ACC112 (cell line): ENCODE measurements around the gene SLC15A3.
A peak's percentile ranks its signal among the peaks of the same experiment; 100 is the strongest.

Experiments
- H2AFZ ChIP-seq: fragments of 200-600 bp; sonication (generic); one replicate; pipeline ENCODE4 v1.6.0; 2017; ENCODE audit warnings: antibody characterized with exemption, low read length; ENCODE audit not compliant: unreplicated experiment
- H3K27ac ChIP-seq: fragments of 200-600 bp; sonication (generic); 2 replicates; pipeline ENCODE4 v1.5.1; 2014; ENCODE audit warnings: low read depth, mild to moderate bottlenecking, antibody characterized with exemption, low read length, moderate library complexity
- H3K27me3 ChIP-seq: fragments of 200-600 bp; sonication (generic); 2 replicates; pipeline ENCODE4 v1.6.1; 2014; ENCODE audit warnings: mild to moderate bottlenecking, antibody characterized with exemption, low read length, moderate library complexity, mixed read lengths; ENCODE audit not compliant: insufficient read depth
- H3K36me3 ChIP-seq: fragments of 200-600 bp; sonication (generic); 2 replicates; pipeline ENCODE4 v1.6.1; 2016; ENCODE audit warnings: mild to moderate bottlenecking, antibody characterized with exemption, low read length, moderate library complexity, mixed read lengths; ENCODE audit not compliant: insufficient read depth
- H3K4me1 ChIP-seq: fragments of 200-600 bp; sonication (generic); one replicate; pipeline ENCODE4 v1.6.1; 2016; ENCODE audit warnings: low read length, mixed read lengths; ENCODE audit not compliant: insufficient read depth, unreplicated experiment, control insufficient read depth
- H3K4me3 ChIP-seq: fragments of 200-600 bp; sonication (generic); 2 replicates; pipeline ENCODE4 v1.5.1; 2014; ENCODE audit warnings: mild to moderate bottlenecking, low read depth, low read length
- H3K79me2 ChIP-seq: fragments of 200-600 bp; sonication (generic); one replicate; pipeline ENCODE4 v1.6.0; 2016; ENCODE audit warnings: low read length; ENCODE audit not compliant: control insufficient read depth, unreplicated experiment, insufficient read depth

The SLC15A3 gene

DNA sequence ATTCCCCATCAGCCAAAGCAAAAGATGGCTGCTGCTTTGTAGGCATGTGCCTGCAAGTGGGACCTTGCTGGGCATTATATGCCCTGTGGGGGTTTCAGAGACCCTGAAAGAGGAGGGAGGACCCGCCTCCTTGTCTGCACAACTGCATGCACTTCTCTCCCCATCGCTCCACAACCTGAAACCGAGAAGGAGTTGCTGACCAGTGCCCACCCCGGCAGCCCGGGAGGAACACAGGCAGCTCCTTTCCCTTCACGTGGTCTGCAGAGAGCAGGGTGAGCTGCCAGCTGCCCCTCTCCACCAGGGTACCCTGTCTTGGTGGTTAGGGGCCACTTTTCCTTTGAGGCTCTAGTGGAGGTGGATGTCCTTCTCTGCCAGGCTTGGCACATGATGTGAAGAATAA, 29.1 kb downstream of the SLC15A3 start:
- no peaks in the 10 kb centered on the region for H3K27me3 ChIP-seq
- H3K36me3 ChIP-seq, result peaks cover 8% of the 10 kb centered on the region; the same call in 1 of the 2 replicates
- peaks cover 19% of the 10 kb centered on the region for H3K79me2 ChIP-seq
- no peak overlapping the region for H3K27ac ChIP-seq
- H3K4me1 ChIP-seq, result peaks cover 33% of the 10 kb centered on the region
- H3K4me3 ChIP-seq, result no peak overlapping the region
- H2AFZ ChIP-seq, result no peak overlapping the region

DNA sequence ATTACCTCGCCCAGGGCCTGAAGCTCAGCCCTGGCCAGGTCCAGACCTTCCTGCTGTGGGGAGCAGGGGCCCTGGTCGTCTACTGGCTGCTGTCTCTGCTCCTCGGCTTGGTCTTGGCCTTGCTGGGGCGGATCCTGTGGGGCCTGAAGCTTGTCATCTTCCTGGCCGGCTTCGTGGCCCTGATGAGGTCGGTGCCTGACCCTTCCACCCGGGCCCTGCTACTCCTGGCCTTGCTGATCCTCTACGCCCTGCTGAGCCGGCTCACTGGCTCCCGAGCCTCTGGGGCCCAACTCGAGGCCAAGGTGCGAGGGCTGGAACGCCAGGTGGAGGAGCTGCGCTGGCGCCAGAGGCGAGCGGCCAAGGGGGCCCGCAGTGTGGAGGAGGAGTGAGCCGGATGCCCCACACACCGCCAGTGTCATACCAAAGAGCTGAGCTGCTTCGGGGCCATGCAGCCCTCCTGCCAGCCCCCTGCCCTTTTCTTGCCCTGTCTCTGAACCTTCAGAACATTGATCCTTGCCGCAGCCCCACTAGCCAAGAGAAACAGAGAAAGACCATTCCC, 30.1 kb downstream of the SLC15A3 start:
- Histone ChIP-seq H3K79me2 (peaks cover 29% of the 10 kb centered on the region), H3K27ac (no peak overlapping the region), H3K4me3 (no peak overlapping the region), H3K27me3 (no peaks in the 10 kb centered on the region), H2AFZ (no peak overlapping the region), H3K4me1 (peaks cover 36% of the 10 kb centered on the region), H3K36me3 (peaks cover 8% of the 10 kb centered on the region; the same call in 1 of the 2 replicates)

DNA sequence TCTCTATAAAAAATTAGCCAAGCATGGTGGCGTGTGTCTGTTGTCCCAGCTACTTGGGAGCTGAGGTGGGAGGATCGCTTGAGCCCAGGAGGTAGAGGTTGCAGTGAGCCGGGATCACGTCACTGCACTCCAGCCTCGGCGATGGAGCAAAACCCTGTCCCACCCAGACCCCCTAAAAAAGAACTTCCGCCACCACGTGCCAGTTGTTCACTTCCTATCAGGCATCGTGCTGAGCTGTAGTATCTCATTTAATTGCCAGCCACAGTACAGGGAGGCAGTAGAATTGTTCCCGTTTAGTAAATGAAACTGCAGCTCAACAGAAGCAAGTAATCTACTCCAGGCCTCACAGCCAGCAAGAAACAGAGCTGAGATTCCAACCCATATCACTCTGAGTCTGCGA, 30.7 kb downstream of the SLC15A3 start:
- Histone ChIP-seq H3K4me3 (no peak overlapping the region), H3K27me3 (no peaks in the 10 kb centered on the region), H3K4me1 (peaks cover 40% of the 10 kb centered on the region), H3K79me2 (peaks cover 35% of the 10 kb centered on the region), H3K27ac (no peak overlapping the region), H2AFZ (no peak overlapping the region), H3K36me3 (peaks cover 8% of the 10 kb centered on the region; the same call in 1 of the 2 replicates)

DNA sequence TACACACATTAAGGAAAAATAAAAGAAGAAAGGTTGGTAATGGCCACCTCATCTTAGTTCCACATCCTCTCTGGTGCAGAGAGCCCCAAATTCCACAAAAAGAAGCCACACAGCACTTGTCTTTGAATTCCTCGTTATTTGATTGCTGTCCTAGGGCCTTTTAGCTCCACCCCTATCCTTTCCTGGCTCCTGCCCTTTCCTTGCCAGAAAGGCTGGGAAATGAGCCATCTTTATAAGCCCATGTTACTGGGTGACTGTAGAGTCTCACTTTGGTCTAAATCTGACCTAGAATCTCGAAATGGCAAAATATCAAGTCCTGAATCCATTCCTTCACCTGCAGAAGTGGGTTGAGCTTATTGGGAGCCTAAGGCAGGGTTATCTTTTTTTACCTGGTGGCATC, 32.0 kb downstream of the SLC15A3 start:
- Histone ChIP-seq H3K36me3 (peaks cover 8% of the 10 kb centered on the region; the same call in 1 of the 2 replicates), H3K27ac (no peak overlapping the region), H3K4me3 (no peak overlapping the region)

DNA sequence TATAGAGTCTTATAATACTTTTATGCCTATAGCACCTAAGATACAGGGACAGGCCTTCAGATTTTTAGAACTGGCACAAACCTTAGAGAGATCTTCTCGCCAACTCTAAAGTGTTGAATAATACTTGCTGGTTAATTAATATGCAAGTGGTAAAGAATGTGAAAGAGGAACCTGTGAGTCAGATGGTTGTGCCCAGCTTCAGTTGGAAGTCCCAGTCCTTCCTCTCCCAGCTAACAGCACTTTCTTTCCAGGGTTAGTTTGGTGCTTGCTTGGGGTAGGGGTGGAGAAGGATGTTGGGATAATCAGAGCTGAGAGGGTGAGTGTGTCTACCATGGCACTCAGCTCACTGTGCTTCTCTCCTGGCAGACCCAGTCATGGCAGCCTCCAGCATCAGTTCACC, 32.7 kb downstream of the SLC15A3 start:
- H3K4me1 ChIP-seq, result peaks cover 33% of the 10 kb centered on the region
- no peak overlapping the region for H3K4me3 ChIP-seq
- H3K27ac ChIP-seq, result no peak overlapping the region
- H3K36me3 ChIP-seq, result peaks cover 8% of the 10 kb centered on the region; the same call in 1 of the 2 replicates
- H3K79me2 ChIP-seq, result peaks cover 49% of the 10 kb centered on the region
- H2AFZ ChIP-seq, result no peak overlapping the region
- no peaks in the 10 kb centered on the region for H3K27me3 ChIP-seq

More for the DNA sequence above, 32.0 kb downstream of the SLC15A3 start:
- H3K79me2 ChIP-seq, result peaks cover 45% of the 10 kb centered on the region
- no peaks in the 10 kb centered on the region for H3K27me3 ChIP-seq
- no peak overlapping the region for H2AFZ ChIP-seq
- H3K4me1 ChIP-seq, result peaks cover 33% of the 10 kb centered on the region

DNA sequence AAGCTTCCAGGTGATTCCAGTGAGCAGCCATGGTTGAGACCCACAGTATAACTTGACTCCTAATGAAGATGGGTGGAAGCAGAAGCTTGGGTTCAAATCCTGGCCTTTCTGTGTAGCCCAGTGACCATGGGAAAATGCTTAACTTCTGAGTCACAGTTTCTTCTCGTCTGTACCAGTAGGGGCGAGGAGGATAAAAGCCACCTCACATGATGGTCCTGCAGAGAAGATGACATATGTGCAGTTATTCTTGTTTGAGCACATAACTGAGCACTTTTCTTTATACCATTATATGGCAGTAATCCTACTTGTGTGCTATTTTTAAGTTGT, 33.1 kb downstream of the SLC15A3 start:
- H3K27ac ChIP-seq, result no peak overlapping the region
- peaks cover 30% of the 10 kb centered on the region for H3K4me1 ChIP-seq
- H3K79me2 ChIP-seq, result peaks cover 52% of the 10 kb centered on the region
- H2AFZ ChIP-seq, result no peak overlapping the region
- H3K27me3 ChIP-seq, result no peaks in the 10 kb centered on the region
- peaks cover 8% of the 10 kb centered on the region; the same call in 1 of the 2 replicates for H3K36me3 ChIP-seq
- H3K4me3 ChIP-seq, result no peak overlapping the region

DNA sequence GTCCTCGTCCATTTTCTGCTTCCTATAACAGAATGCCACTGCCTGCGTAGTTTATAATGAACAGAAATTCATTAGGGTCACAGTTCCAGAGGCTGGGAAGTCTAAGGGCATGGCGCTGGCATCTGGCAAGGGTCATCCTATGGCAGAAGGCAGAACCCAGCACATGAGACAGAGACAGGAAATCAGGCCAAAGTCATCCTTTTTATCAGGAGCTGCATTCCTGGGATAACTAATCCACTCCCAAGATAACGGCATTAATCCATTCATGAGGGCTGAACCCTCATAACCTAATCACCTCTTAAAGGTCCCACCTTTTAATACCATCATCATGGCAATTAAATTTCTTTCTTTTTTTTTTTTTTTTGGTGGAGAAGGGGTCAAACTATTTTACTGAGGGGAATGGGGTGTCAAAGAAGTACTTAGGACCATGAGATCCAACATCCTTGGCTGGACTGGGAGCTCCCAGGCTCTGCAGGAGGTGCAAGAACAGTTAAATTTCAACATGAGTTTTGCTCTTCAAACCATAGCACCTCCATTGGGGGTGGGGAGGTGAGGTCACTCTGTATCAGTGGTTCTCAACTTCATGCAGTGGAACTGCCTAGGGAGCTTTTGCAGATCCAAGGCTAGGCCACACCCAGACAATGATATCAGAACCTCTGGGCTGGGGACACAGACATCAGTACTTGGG, 33.6 kb downstream of the SLC15A3 start:
- Histone ChIP-seq H3K27me3 (no peaks in the 10 kb centered on the region), H3K27ac (no peak overlapping the region), H3K4me1 (peaks cover 28% of the 10 kb centered on the region), H3K79me2 (peaks cover 52% of the 10 kb centered on the region), H2AFZ (no peak overlapping the region), H3K4me3 (no peak overlapping the region), H3K36me3 (peaks cover 8% of the 10 kb centered on the region; the same call in 1 of the 2 replicates)

DNA sequence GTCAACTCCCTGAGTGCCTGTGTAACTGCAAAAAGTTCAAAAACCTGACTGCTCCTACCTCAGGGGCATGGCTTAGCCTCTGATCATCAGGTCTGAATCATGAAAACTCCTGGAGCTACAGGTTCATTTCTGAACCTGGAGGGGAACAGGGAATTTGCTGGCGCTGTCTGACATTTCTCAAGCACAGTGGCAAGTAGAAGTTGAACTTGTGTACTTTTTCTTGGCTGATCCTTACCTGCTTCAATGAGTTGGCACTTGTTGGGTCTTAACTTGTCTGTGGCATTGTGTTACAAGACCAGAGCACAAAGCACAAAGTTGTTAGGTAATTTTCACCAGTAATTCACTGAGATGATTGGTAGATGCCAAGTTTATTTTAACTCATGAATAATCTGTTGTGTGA, 34.7 kb downstream of the SLC15A3 start:
- peaks cover 52% of the 10 kb centered on the region for H3K79me2 ChIP-seq
- no peak overlapping the region for H3K27ac ChIP-seq
- H3K27me3 ChIP-seq, result no peaks in the 10 kb centered on the region
- no peak overlapping the region for H3K4me3 ChIP-seq
- no peak overlapping the region for H2AFZ ChIP-seq
- peaks cover 8% of the 10 kb centered on the region; the same call in 1 of the 2 replicates for H3K36me3 ChIP-seq
- H3K4me1 ChIP-seq, result peaks cover 33% of the 10 kb centered on the region

DNA sequence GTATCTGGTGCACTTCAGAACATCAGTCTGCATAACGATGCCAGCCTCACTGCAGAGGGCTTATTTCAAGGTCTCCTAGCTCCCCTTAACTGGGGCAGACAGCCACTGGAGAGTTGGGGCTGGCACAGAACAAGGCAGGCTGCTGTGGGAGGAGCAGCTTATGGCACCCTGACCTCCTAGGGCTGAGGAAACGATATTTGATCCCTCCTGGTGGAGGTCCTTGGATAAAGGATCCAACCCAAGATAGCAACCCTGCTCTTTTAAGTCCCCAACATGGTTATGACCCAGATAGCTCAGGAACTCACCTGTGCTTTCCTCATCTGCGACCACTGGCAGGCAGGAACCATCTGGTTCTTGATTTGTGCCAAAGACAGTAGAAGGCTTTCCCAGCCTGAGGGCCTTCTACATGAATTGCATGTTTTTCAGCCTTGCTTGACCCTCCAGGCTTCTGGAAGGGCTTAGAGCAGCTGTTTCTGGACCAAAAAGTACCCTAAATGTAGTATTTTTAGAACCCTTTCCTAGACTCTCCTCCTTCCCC, 35.2 kb downstream of the SLC15A3 start:
- peaks cover 8% of the 10 kb centered on the region; the same call in 1 of the 2 replicates for H3K36me3 ChIP-seq

DNA sequence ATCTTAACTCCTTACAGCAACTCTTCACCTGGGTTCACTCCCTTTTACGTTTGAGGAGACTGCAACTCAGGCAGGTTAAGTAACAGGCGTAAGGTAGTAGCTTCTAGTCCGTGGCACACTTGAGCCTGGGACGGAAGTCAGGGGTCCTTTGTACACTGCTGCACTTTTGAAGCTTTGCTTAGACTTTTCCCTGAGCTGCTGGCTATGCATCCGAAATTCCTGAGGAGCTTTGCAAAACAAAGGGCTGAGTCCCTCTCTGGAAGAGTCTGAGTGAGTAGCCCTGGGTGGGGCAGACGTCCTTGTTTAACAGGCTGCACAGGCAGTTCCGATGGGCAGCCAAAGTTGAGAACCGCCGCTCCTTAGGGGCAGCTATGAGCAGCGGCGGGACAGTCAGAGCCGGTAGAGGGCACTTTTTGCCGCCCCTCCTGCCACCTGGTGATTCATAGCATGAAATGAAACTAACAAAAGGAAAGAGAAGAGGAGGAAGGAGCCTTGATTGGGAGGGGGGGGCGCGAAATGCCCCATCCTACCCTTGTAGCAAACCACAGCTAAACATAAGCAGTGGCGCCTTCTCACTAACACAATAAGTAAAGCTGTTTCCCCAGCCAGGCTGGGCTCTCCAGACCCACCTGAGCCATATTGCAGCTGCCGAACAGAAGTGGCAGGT, 36.6 kb downstream of the SLC15A3 start:
- peaks cover 4% of the 10 kb centered on the region; the same call in 1 of the 2 replicates for H3K36me3 ChIP-seq
- peaks cover 33% of the 10 kb centered on the region for H3K4me1 ChIP-seq
- peak overlapping the region; percentile 74 for H3K27ac ChIP-seq
- H3K27me3 ChIP-seq, result 0 out of 2 replicates have a peak, but pooled peaks cover 9% of the 10 kb centered on the region
- H3K79me2 ChIP-seq, result peaks cover 52% of the 10 kb centered on the region
- peak overlapping the region; percentile 12 for H2AFZ ChIP-seq
- H3K4me3 ChIP-seq, result peak overlapping the region; percentile 83

More for the DNA sequence above, 35.2 kb downstream of the SLC15A3 start:
- Histone ChIP-seq H2AFZ (no peak overlapping the region), H3K4me1 (peaks cover 33% of the 10 kb centered on the region), H3K27me3 (no peaks in the 10 kb centered on the region), H3K4me3 (no peak overlapping the region), H3K27ac (no peak overlapping the region), H3K79me2 (peaks cover 52% of the 10 kb centered on the region)
